Endometrial microvascular endothelial cells (primary cell): ENCODE results near the gene SETBP1. TPM values are rescaled to one million over a fixed set of nuclear protein-coding genes. Genes with fewer than 3 reads are reported as not detected.

Source experiments
- in situ Hi-C: cut with HindIII; loops from 2 replicates; pipeline ENCODE4 v1.10.0; 2017; ENCODE audit warnings: low sequenced_read_pairs, low pct_unique_long_range_greater_than_20kb; ENCODE audit errors: inconsistent ontology term
- total RNA-seq: library from RNA; depleted of rRNA; stranded (reverse); fragments of >200 nt; gene quantifications from one replicate; pipeline ENCODE4 v1.2.3, GENCODE V29; 2015; ENCODE audit errors: inconsistent ontology term

SETBP1 gene
- total RNA-seq, 1 donor from 2014 or later = not detected

- in situ Hi-C loops = no loop called here
Observed at GRCh38 chr18:44924785-44925499, 244.3 kb downstream of the SETBP1 start.

GRCh38 chr18:44927127-44927849 lies 246.6 kb downstream of the SETBP1 start:
- in situ Hi-C loops = no loop called here

GRCh38 chr18:44934901-44935300 lies 254.2 kb downstream of the SETBP1 start:
- in situ Hi-C loops = no loop called here

GRCh38 chr18:44935455-44935854 lies 254.8 kb downstream of the SETBP1 start:
- in situ Hi-C loops = no loop called here

- in situ Hi-C loops = no loop called here
Observed at GRCh38 chr18:44936485-44936884, 255.8 kb downstream of the SETBP1 start.

DNA sequence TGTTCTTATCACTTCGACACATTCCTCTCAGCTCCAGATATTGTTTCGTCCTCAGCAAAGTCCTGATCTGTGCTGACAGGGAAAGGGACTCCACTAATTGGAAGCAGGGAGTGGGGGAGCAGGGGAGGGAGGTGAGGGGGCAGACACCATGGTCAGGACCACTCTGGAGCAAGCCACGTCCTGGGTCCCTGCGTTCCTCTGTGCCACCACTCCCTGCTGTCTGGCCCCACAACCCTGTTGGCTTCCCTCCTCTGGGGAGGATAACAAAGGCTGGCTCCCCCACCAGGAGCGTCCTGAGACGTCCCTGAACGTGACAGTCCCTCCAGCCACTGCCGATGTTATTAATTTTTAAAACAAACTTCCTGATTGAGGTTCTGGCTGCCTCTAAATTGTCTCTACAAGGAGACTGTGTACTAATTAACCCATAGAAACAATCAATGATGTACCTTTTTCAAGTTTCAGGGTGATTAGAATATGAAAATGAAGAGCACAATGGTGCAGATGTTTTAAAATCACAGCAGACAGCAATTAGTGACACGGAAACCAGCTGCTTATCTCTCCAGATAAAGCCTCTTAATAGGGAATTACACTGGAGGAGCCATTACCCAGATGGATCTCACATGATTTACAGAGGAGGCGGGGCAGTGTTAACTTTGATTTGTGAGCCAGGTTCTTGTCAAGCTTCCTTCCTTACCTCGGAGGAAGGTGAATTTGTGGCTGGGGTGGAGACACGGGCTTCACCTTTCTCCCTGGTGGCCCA lies 257.5 kb downstream of the SETBP1 start:
- in situ Hi-C loops = no loop called here

- in situ Hi-C loops = no loop called here
Observed at GRCh38 chr18:44938720-44939665, 258.3 kb downstream of the SETBP1 start.

DNA sequence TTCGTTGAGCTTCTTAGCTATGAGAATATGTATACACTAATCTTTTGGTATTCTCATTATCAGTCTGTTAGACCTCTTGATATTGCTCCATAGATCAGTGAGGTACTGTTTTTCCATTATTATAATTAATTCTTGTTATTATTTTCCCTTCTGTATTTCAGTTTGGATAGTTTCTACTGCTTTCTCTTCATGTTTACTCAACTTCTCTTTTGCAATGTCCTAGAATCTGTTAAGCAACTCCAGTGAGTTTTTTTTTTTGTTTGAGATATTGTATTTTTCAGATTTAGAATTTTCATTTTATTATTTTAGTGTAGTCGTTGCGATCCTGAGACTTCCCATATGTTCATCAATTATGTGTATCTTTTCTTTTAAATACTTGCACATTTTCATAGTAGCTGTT lies 260.8 kb downstream of the SETBP1 start:
- in situ Hi-C loops = no loop called here

- in situ Hi-C loops = no loop called here
Observed at GRCh38 chr18:44942073-44942472, 261.4 kb downstream of the SETBP1 start.

- in situ Hi-C loops = no loop called here
Observed at GRCh38 chr18:44943311-44943881, 262.7 kb downstream of the SETBP1 start.

- in situ Hi-C loops = no loop called here
Observed at GRCh38 chr18:44944461-44944860, 263.8 kb downstream of the SETBP1 start.

- in situ Hi-C loops = no loop called here
Observed at GRCh38 chr18:44945888-44946401, 265.3 kb downstream of the SETBP1 start.

DNA sequence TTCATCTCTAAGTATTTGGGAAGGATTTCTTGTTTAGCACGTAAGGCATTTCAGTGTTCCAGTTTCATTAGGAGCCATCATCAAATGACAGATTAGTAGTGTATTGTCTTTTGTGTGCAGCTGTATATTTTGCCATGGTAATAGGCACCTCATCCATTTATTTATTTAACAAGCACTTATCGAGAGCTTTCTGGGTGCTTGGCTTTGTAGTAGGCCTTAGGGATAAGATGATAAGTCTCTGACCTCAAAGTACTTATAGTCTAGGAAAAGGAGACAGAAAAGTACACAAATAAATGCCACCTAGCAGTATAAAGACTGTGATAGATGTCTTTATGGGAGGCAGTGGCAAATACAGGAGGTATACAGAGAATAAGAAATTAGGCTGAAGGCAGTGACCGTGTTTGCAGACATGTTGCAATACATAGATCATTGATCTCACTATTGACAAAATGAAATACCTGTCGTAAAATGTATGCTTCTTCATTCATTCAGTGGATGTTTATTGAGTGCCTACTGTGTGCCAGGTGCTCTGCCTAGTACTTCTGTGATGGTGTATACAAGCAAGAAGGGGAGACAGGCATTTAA lies 265.9 kb downstream of the SETBP1 start:
- in situ Hi-C loops = no loop called here

- in situ Hi-C loops = no loop called here
Observed at GRCh38 chr18:44949967-44950366, 269.3 kb downstream of the SETBP1 start.

GRCh38 chr18:44950685-44951195 lies 270.1 kb downstream of the SETBP1 start:
- in situ Hi-C loops = no loop called here

DNA sequence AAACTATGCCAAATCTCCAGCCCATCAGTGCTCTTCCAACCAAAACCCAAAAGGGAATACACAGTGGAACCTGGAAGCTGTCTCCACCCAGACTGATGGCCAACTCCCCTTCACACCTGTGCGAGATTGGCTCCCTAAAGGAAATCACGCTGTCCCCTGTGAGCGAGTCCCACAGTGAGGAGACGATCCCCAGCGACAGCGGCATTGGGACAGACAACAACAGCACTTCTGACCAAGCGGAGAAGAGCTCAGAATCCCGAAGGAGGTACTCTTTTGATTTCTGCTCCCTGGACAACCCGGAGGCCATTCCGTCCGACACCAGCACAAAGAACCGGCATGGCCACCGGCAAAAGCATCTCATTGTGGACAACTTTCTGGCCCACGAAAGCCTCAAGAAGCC lies 271.1 kb downstream of the SETBP1 start:
- in situ Hi-C loops = no loop called here

- in situ Hi-C loops = no loop called here
Observed at GRCh38 chr18:44954257-44954656, 273.6 kb downstream of the SETBP1 start.

GRCh38 chr18:44955825-44956224 lies 275.1 kb downstream of the SETBP1 start:
- in situ Hi-C loops = no loop called here
